Activated CD8-positive, alpha-beta T cell treated with anti-CD3 and anti-CD28 coated beads, Interleukin-2, amount 10 ng/mL, durations not matched to agents 7 days and 5 days (primary cell): ENCODE data around the gene YKT6. TPM values are rescaled to one million over a fixed set of nuclear protein-coding genes. Genes with fewer than 3 reads are reported as not detected.

Experiments
- ATAC-seq: fragments of 150-1000 bp; cut with Tn5 transposase; one replicate; pipeline ENCODE4 v1.10.0; 2021; ENCODE audit warnings: moderate library complexity
- CTCF ChIA-PET: fragments of 350-600 bp; sonication (Branson Sonifier 250); formaldehyde crosslinking; loops from one replicate; lab custom pipeline; 2021; ENCODE audit warnings: antibody characterized with exemption; lab: Charles Lee
- POLR2A ChIA-PET: fragments of 350-600 bp; sonication (Branson Sonifier 250); formaldehyde crosslinking; loops from one replicate; lab custom pipeline; 2021; ENCODE audit warnings: antibody characterized with exemption; lab: Charles Lee
- DNase-seq: peaks from one replicate; pipeline ENCODE4 v3.0.0-alpha.2; 2020
- H3K27ac Mint-ChIP-seq: one replicate; pipeline ENCODE4 v1.8.0; 2021; ENCODE audit warnings: mild to moderate bottlenecking, mixed read lengths
- H3K27me3 Mint-ChIP-seq: one replicate; pipeline ENCODE4 v1.8.0; 2021; ENCODE audit warnings: low read depth, mixed read lengths
- H3K36me3 Mint-ChIP-seq: one replicate; pipeline ENCODE4 v1.8.0; 2021; ENCODE audit warnings: low read depth, mixed read lengths
- H3K4me1 Mint-ChIP-seq: one replicate; pipeline ENCODE4 v1.8.0; 2021; ENCODE audit warnings: low read depth, mixed read lengths
- H3K4me3 Mint-ChIP-seq: one replicate; pipeline ENCODE4 v1.8.0; 2021; ENCODE audit warnings: mild to moderate bottlenecking, mixed read lengths
- H3K9me3 Mint-ChIP-seq: one replicate; pipeline ENCODE4 v1.8.0; 2022; ENCODE audit warnings: mixed read lengths; ENCODE audit not compliant: insufficient read depth
- total RNA-seq, 2 experiments: library from RNA; stranded (reverse); gene quantifications; one replicate each; pipeline ENCODE4 v1.2.3, GENCODE V29; 2021

The YKT6 gene
- total RNA-seq, 2 experiments from 2014 or later: 64.5 to 70.2 TPM

- DNase-seq: no peak
- H3K9me3 Mint-ChIP-seq: no peaks in the 10 kb centered on the region
- H3K27ac Mint-ChIP-seq: no peak overlapping the region
- POLR2A ChIA-PET: no interaction called here
- H3K4me3 Mint-ChIP-seq: no peak overlapping the region
- H3K36me3 Mint-ChIP-seq: peaks cover 16% of the 10 kb centered on the region
- peaks cover 14% of the 10 kb centered on the region for H3K4me1 Mint-ChIP-seq
- H3K27me3 Mint-ChIP-seq: no peaks in the 10 kb centered on the region
- CTCF ChIA-PET: no interaction called here
- ATAC-seq: peak; percentile 23
Measured at GRCh38 chr7:44216019-44216418, 15.2 kb downstream of the YKT6 start.

- POLR2A ChIA-PET: no interaction called here
- DNase-seq (no peak), ATAC-seq (no peak)
Measured at GRCh38 chr7:44216521-44217222, 15.9 kb downstream of the YKT6 start.

GRCh38 chr7:44217223-44217714, 16.5 kb downstream of the YKT6 start:
- ATAC-seq (no peak), DNase-seq (no peak)
- Mint-ChIP-seq H3K9me3 (no peaks in the 10 kb centered on the region), H3K4me1 (peaks cover 3% of the 10 kb centered on the region), H3K27me3 (no peaks in the 10 kb centered on the region), H3K4me3 (no peak overlapping the region), H3K36me3 (peaks cover 7% of the 10 kb centered on the region), H3K27ac (no peak overlapping the region)
- CTCF ChIA-PET: no interaction called here
- POLR2A ChIA-PET: no interaction called here

More at GRCh38 chr7:44216521-44217222, 15.9 kb downstream of the YKT6 start:
- no peak overlapping the region for H3K27ac Mint-ChIP-seq
- no peaks in the 10 kb centered on the region for H3K9me3 Mint-ChIP-seq
- H3K27me3 Mint-ChIP-seq: no peaks in the 10 kb centered on the region
- CTCF ChIA-PET: no interaction called here
- H3K4me1 Mint-ChIP-seq: peaks cover 9% of the 10 kb centered on the region
- H3K4me3 Mint-ChIP-seq: no peak overlapping the region
- H3K36me3 Mint-ChIP-seq: peaks cover 10% of the 10 kb centered on the region

GRCh38 chr7:44217852-44218402, 17.1 kb downstream of the YKT6 start:
- DNase-seq: no peak
- Mint-ChIP-seq H3K9me3 (no peaks in the 10 kb centered on the region), H3K27me3 (no peaks in the 10 kb centered on the region), H3K36me3 (peaks cover 4% of the 10 kb centered on the region), H3K4me1 (no peaks in the 10 kb centered on the region), H3K27ac (no peak overlapping the region), H3K4me3 (no peak overlapping the region)
- CTCF ChIA-PET: interaction anchor here (1.5 kb wide), 1 partner anchor 17 kb away, joined by 4 read pairs; the partner anchor contains the start of gene YKT6
- POLR2A ChIA-PET: no interaction called here
- no peak for ATAC-seq

- no peaks in the 10 kb centered on the region for H3K4me1 Mint-ChIP-seq
- CTCF ChIA-PET: interaction anchor here (1.5 kb wide), 1 partner anchor 18 kb away, joined by 4 read pairs; the partner anchor contains the start of gene YKT6
- no peak for DNase-seq
- H3K4me3 Mint-ChIP-seq: no peak overlapping the region
- POLR2A ChIA-PET: no interaction called here
- H3K36me3 Mint-ChIP-seq: peaks cover 4% of the 10 kb centered on the region
- no peaks in the 10 kb centered on the region for H3K9me3 Mint-ChIP-seq
- no peak for ATAC-seq
- H3K27me3 Mint-ChIP-seq: no peaks in the 10 kb centered on the region
- H3K27ac Mint-ChIP-seq: no peak overlapping the region
Measured at GRCh38 chr7:44218418-44219201, 17.8 kb downstream of the YKT6 start.

- ATAC-seq: no peak
- H3K4me3 Mint-ChIP-seq: no peak overlapping the region
- H3K27me3 Mint-ChIP-seq: no peaks in the 10 kb centered on the region
- no peaks in the 10 kb centered on the region for H3K9me3 Mint-ChIP-seq
- no peak overlapping the region for H3K27ac Mint-ChIP-seq
- no peaks in the 10 kb centered on the region for H3K4me1 Mint-ChIP-seq
- peaks cover 1% of the 10 kb centered on the region for H3K36me3 Mint-ChIP-seq
- no peak for DNase-seq
- CTCF ChIA-PET: interaction anchor here (1.5 kb wide), 1 partner anchor 19 kb away, joined by 4 read pairs; the partner anchor contains the start of gene YKT6
- POLR2A ChIA-PET: no interaction called here
Measured at GRCh38 chr7:44219371-44220045, 18.7 kb downstream of the YKT6 start.

GRCh38 chr7:44220046-44220357, 19.2 kb downstream of the YKT6 start:
- no peak overlapping the region for H3K4me3 Mint-ChIP-seq
- no peak overlapping the region for H3K27ac Mint-ChIP-seq
- peaks cover 1% of the 10 kb centered on the region for H3K36me3 Mint-ChIP-seq
- CTCF ChIA-PET: no interaction called here
- ATAC-seq: no peak
- no peaks in the 10 kb centered on the region for H3K27me3 Mint-ChIP-seq
- H3K4me1 Mint-ChIP-seq: no peaks in the 10 kb centered on the region
- DNase-seq: no peak
- POLR2A ChIA-PET: no interaction called here
- H3K9me3 Mint-ChIP-seq: no peaks in the 10 kb centered on the region

- ATAC-seq (no peak), DNase-seq (no peak)
- H3K27me3 Mint-ChIP-seq: no peaks in the 10 kb centered on the region
- H3K4me3 Mint-ChIP-seq: no peak overlapping the region
- ChIA-PET POLR2A (no interaction called here), CTCF (no interaction called here)
- no peak overlapping the region for H3K27ac Mint-ChIP-seq
- H3K4me1 Mint-ChIP-seq: no peaks in the 10 kb centered on the region
- no peaks in the 10 kb centered on the region for H3K9me3 Mint-ChIP-seq
- H3K36me3 Mint-ChIP-seq: no peaks in the 10 kb centered on the region
Measured at GRCh38 chr7:44220358-44221112, 19.8 kb downstream of the YKT6 start.

- Mint-ChIP-seq H3K36me3 (no peaks in the 10 kb centered on the region), H3K27me3 (no peaks in the 10 kb centered on the region), H3K9me3 (no peaks in the 10 kb centered on the region), H3K4me1 (no peaks in the 10 kb centered on the region), H3K4me3 (no peak overlapping the region), H3K27ac (no peak overlapping the region)
- no peak for DNase-seq
- POLR2A ChIA-PET: no interaction called here
- no peak for ATAC-seq
- CTCF ChIA-PET: no interaction called here
Measured at GRCh38 chr7:44221231-44221791, 20.5 kb downstream of the YKT6 start.

GRCh38 chr7:44222074-44222473, 21.3 kb downstream of the YKT6 start:
- POLR2A ChIA-PET: interaction anchor here (1.5 kb wide), 1 partner anchor 11 kb away, joined by 8 read pairs; no protein-coding TSS in a partner anchor
- H3K4me3 Mint-ChIP-seq: no peak overlapping the region
- H3K27ac Mint-ChIP-seq: no peak overlapping the region
- no peaks in the 10 kb centered on the region for H3K27me3 Mint-ChIP-seq
- H3K9me3 Mint-ChIP-seq: no peaks in the 10 kb centered on the region
- no peak for ATAC-seq
- no peaks in the 10 kb centered on the region for H3K36me3 Mint-ChIP-seq
- no peak for DNase-seq
- CTCF ChIA-PET: no interaction called here
- no peaks in the 10 kb centered on the region for H3K4me1 Mint-ChIP-seq

GRCh38 chr7:44222776-44223261, 22.0 kb downstream of the YKT6 start:
- DNase-seq (no peak), ATAC-seq (no peak)
- CTCF ChIA-PET: no interaction called here
- no peak overlapping the region for H3K4me3 Mint-ChIP-seq
- no peaks in the 10 kb centered on the region for H3K36me3 Mint-ChIP-seq
- no peak overlapping the region for H3K27ac Mint-ChIP-seq
- no peaks in the 10 kb centered on the region for H3K4me1 Mint-ChIP-seq
- H3K27me3 Mint-ChIP-seq: no peaks in the 10 kb centered on the region
- POLR2A ChIA-PET: interaction anchor here (1.5 kb wide), 1 partner anchor 11 kb away, joined by 8 read pairs; no protein-coding TSS in a partner anchor
- no peaks in the 10 kb centered on the region for H3K9me3 Mint-ChIP-seq
